Fibroblast of skin of right quadriceps (primary cell): Measurements from ENCODE around the gene OMG.
"Not testable (repeated sequence)": the region's sequence is repeated elsewhere in the genome, so short reads cannot be mapped to it uniquely, and the experiment has no call there.

Experiments
- DNase-seq: peaks from one replicate; pipeline ENCODE4 v3.0.0-alpha.2; 2013

OMG gene

DNA sequence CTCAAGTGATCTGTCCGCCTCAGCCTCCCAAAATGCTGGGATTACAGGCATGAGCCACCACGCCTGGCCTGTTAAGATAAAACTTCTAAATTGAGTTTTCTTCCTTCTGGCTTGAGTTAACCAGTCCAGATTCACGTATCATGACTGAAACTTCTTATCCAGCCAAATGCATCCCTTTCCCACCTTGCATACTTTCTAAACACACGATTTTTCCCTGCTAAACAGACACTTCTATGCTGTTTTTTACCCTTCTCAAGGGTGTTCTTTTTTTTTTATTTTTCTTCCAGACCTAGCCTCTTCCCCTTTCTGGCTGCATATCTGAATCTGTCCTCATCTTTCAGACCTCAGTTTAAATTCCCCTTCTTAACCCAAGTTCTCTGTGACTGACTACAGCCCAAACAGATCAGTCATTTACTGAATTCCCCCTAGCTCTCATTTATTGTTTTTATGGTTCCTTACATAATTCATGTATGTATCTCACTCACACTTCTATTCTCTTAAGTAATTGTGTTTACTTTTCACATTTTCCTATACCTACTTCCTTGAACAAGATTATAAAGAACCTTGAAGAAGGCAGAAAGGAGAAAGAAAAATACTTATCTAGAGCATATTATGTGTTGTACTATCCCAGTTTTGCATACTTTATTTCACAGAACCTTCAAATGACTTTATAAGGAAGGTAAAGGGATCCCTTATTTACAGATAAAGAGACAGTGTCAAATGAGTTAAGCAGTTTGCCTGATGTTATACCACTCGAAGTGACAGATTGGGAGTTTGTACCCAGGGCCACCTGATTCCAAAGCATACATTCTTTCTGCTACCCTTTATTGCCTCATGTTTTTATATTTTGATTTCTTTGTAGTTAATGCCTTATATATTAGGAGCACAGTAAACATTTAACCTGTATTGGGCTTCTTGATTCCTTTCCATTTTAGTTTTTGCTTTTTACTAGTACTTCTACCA is 11.6 kb upstream of the OMG start:
- DNase-seq, result no peak

DNA sequence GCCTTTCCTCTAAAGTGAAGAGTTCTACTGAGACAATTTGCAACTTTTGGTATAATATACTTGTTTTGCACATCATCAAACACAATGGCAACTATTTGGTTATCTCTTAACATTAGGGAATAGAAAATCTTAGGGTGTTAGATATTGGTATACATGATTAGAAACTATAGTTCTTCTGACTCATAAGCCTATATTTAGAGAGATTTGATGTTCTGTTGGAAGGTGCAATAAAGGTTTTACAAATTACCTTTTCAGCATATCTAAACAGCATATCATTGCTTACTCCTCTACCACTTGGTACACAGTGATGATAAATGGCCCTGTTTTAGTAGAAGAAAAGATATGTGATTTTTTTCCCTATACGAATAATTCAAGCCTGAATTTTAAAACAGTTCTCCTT is 10.6 kb upstream of the OMG start:
- DNase-seq, result no peak

DNA sequence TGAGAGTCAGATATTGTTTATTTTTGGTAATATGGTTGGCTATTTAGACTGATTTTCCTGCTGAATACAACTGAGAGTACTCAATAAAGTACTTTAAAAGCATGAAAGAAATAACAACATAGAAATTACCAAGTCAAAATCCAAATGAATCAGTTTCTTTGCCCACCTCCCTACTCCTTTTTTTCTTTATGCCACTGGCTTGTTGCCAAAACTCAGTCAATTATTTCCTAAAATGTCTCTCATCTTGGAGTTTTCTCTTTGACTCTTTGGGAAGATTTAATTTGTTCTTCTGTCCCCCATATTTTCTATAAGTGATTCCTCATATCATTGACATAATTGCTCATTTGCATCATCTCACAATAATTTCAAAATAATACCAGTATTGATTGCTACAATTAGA is 2.6 kb upstream of the OMG start:
- DNase-seq, result no peak

DNA sequence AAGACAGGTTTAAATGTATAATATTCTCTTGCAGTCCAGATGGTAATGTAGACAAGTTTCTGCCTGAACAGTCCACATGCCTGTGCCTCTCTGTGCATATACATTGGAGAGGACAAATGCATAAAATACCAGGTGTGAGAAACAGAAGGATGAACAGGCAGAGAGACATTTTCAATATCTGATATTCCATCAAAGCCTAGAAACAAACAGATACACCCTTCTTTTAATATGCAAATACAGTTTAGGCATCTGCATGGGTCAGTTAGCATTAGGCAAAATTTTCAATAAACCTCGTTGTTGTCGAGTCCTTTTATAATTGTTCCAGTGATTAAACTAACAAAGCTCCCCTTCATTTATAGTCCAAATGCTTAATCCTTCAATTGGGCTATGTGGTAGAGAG is 897 bp downstream of the OMG start:
- DNase-seq, result no peak

DNA sequence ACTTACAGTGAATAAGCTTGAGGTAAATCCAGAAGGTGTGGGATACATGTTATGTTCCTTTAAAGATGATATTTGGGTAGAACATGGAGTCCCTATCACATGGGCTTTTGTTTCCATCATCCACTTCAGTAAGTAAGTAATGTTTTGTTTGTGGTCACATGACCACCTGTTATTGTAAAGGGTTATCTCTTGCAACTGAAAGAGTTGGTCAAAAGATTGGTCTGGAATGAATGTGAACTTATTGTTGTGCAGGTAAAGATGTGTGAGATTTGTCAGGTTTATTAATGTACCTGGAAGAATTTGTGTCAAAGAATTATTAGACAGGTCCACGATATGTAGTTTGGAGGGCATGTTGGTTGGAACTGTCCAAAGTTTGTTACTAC is 1.6 kb downstream of the OMG start:
- no peak for DNase-seq

DNA sequence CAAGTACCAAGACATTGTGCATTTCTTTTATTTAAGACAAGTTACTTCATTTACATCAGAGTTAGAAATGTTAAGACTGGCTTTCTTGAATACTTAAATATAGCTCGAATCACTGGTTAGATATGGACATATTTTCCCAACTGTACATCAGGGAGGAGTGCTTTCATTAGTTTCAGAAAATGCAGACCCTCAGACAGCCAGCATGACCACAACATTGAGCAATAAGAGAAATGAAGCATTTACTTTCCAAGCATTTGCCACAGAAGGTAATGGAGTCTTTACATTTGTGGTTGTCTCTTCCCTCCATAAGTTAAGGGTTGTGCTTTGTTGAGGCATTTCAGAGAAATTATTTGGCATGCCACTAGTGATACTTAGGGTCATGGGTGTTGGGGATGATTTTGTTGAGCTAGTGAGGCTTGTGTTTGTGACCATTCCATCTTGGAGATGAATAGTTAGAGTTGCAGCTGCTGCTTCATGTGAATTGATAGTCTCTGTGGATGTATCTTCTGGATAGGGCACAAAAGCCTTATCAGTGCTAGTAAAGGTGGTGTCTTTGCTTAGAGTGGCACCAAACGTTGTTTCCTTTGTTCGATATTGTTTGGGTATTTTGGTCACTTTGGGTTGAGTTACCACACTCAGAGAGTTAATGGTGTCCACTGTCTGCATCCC is 2.1 kb downstream of the OMG start:
- DNase-seq, result peak; percentile 74

DNA sequence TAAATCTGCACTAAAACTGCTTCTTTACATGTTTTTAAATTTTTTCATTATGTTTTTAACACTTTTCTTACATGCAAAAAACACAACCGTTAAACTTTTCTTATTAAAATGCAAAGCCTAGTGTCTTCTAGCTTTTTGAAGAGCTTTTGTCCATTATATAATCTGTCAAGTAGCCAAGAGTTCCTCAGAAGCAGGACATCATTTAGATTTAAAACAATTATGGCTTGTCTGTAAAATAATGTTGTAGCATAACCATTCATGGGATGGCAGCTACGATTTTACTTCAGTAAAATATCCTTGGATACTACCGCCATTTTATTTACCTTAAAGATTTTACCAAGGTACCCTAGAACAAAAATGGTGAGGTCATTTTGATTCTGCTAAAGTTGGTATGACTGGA is 2.8 kb downstream of the OMG start:
- DNase-seq, result no peak

DNA sequence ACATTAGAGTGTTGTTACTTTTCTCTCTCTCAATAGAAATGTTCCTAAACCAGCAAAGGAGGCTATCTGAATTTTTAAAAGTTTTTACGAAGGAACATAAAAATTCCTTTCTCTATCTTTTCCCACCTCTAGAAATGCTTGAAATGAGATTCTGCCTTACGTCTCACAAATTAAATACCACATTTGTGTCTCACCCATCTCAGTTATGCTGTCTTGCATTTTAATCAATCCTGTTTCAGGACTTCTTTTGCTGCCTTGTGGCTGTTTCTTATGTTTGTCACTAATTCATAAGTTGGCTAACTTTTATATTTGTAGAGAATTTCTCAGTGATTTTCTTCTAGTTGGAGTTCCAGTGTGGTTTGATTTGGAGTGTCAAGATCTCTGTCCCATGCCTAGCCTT is 3.5 kb downstream of the OMG start:
- peak; percentile 44 for DNase-seq

DNA sequence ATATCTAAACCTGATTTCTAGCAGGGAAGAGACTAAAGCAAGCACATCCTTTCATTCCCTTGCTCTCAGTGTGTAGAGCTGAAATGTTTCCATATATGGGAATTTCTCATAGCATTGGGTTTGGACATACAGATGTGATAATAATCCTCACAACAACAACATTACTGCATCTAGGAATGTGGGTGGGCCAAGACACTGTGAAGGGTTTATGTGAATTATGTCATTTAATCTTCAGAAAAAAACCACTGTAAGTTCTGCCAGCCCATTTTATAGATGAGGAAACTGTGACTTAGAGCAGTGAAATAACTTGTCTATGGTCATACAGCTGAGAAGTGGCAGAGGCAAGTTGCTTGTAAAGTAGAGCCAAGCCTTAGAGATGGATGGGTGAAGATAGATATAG is 5.2 kb downstream of the OMG start:
- DNase-seq, result peak; percentile 67

DNA sequence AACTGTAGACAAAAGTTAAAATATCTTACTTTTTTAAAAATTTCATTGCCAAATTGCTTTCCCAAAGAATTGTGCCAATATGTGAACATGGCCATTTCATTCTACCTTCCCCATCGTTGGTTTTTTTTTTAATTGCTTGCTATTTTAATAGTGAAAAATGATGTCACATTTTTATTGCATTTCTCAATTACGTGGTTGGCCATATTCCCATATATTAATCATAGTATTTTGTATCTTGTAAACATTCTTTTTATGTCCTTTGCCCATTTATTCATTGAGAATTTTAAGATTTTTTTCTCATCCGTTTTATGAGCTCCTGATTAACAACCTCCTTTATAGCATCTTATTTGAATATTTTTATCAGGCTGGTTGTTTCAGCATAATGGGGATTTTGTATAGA is 7.2 kb downstream of the OMG start:
- peak; percentile 34 for DNase-seq

DNA sequence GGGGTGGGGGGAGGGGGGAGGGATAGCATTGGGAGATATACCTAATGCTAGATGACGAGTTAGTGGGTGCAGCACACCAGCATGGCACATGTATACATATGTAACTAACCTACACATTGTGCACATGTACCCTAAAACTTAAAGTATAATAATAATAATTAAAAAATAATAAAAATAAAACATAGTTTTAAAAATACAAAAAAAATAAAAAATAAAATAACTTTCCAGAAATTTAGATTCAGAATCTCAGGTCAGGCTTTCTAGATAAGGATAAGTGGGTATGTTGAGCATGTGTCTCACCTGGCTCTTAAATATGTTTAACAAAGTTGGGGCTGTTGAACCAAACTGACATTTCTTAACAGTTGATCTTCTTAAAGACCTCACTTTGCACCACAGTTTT is 9.1 kb downstream of the OMG start:
- DNase-seq, result not testable (repeated sequence)

DNA sequence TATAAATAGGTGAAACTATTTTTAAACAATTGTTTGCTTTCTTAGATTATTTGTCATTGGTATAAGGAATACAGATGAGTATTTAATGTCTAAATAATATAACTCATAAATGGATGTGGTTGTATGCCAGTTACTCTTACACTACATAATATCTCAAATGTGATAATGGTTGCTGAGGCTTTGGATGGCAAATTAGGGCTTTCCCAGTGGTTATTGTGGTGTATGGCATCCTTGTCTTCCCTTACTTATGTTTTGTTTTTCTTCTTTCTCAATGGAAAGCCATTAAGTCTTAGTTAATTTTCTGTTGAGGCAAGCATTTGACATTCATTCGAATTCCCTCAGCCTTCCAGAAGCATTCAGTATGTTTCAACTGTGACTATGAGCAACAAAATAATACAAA is 10.5 kb downstream of the OMG start:
- DNase-seq, result no peak

DNA sequence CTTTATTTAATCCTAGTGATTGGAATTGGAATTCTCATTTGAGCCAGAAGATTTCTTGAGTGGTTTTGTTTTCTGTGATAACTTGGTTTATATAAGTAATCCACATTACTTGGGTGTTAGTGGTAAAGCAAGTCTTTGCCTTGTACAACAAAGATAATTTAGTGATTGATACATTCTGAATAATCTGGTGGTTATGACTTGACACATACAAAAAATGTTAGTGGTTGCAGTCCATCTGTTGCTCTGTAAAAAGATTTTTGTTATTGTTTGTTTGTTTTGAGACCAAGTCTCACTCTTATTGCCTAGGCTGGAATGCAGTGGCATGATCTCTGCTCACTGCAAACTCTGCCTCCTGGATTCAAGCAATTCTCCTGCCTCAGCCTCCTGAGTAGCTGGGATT is 13.2 kb downstream of the OMG start:
- no peak for DNase-seq

DNA sequence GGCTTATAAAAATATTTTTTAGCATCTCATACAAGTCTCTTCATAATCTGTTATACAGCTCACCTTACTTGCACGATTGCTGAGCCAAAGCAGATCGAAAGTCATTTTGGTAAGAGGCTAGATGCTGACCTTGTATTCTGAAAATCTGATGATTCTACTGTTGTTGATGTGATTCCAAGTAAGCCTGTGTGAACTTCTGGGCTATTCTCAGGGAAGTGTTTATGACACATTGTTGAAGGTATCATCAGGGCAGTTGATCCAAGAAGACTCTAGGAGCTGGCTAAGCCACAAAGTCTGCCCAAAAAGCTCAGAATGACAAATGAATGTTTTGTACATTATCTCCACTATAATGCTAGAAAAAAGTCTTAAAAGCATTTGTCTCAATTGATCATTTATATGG is 16.0 kb downstream of the OMG start:
- DNase-seq, result no peak

DNA sequence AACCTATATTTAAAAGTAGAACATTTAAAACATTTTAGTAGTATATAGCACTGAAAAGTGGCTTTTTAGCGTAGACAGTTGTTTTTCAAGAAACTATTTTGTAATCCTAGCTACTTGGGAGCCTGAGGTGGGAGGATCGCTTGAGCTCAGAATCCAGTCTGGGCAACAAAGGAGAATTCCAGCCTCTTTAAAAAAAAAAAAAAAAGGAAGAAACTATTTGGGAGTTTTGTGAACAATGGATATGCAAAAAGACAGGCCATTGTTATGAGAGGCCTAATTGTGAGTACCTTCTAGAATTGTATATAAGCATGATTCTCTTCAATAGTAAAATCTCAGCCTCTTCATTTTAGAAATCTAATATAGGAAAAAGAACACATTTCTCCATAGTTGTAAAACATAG is 17.6 kb downstream of the OMG start:
- DNase-seq, result no peak

DNA sequence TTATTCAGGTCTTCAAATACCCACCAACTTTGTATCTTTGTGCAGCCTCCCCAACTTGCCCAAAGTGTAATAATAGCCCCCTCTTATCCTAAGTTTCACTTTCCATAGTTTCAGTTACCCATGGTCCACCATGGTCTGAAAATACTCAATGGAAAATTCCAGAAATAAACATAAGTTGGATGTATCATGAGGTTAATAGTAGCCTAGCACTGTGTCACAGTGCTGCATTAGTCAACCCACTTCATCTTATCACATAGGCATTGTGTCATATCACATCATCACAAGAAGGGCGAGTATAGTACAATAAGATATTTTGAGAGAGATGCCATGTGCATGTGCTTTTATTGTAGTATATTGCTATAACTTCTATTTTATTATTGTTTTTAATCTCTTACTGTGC is 21.9 kb downstream of the OMG start:
- no peak for DNase-seq

DNA sequence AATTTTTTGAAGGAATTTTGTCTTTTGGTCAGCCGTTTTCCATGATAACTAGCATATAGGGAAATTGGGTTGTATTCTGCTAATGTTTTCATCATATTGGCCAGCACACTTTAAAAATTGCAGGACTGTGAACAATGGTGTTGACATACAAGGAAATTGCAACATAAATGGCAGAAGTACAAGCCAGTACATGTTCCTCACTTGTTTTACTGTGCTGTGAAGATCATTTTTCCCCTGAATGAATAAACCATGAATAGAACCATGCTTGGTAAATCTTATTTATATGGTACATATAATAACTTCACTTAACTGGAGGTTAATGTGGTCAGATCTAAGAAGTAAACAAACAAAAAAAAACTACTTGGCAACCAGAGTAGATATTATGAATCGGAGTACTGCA is 22.8 kb downstream of the OMG start:
- peak; percentile 49 for DNase-seq

DNA sequence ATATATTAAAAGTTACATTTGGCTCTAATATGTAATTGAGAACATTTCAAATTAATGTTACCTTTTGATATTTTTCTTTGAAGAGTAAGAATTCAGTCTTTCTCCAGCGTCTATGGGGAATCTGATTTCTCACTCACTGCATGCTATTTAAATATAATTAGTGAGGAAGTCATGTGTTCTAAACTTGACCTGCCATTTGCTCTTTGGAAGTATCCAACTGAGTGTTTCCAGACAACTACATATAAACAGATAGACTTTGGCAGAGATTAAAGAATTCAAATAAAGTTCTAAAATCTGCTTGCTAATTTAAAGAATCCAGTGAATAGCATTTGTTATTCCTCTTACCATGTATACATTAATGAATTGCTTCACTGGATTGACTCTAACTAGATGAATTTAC is 23.5 kb downstream of the OMG start:
- DNase-seq, result no peak

DNA sequence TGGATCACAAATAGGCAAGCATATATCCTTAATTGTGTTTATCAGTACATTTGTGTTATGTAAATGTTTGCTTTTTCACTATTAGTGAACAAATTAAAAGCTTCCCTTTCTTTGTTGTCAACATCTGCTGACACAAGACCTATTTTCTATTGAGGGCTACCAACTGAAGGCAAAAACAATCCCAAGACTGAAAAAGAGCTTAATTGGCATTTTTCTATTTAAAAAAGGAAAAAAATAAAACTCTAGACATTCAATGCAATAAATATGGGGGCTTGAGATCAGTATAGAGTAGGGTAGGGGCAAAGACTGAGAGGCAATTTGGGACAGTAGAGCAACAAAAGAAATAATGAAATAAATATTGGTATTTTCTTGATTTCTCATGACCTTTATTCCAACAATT is 24.2 kb downstream of the OMG start:
- no peak for DNase-seq

DNA sequence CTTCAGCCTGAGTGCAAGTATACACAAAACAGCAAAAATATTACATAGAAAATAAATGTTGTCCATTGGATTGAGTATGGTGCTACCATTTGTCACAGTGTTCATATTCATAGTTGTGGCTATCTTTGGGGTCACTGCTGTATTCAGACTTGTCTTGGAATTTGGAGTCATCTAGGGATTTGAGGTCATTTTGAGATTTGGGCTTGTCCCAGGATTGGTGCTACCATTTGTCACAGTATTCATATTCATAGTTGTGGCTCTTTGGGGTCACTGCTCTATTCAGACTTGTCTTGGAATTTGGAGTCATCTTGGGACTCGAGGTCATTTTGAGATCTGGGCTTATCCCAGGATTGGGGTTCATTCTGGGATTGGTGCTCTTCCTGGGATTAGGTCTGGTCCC is 24.8 kb downstream of the OMG start:
- DNase-seq, result no peak

DNA sequence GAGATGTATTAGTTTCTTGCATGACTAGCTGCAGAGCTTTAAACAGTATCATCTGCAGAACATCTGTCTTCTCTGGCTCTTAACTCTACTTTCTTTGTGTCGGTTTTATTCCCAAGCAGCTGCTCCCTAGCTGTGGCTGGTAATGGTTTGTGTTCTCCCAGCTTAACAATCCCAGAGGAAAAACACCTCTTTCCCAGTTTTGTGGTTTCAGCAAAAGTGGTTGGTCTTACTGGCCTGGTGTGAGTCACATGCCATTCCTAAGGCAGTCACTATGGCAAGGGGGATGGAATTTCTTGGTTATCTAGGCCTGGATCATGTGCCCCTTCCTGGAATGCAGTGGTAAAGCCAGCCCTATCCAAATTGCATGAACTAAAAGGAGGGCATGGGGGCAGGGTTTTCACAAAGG is 27.5 kb downstream of the OMG start:
- DNase-seq, result peak; percentile 99

DNA sequence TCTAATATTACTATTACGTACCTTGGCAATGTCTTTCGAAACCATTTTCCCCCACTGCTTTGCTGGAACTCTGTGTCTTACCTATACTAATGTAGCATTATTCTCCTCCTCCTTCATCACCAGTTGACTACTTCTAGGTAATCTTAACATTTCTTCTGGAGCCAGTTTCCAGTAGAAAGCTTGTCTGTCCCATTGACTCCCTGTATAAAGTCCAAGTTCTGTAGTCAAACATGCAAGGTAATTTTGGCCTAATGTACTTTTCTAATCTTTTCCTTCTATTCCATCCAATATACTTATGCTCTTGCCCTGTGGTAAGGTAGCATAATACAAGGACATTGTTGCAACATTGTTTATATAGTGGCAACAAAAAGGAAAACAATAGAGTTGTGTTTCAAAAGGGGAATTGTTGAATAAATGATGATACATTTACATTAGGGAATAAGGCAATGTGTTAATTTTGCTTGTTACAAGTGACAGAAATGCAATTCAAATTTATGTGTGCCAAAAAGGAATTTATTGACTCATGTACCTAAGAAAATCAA is 27.9 kb downstream of the OMG start:
- no peak for DNase-seq

DNA sequence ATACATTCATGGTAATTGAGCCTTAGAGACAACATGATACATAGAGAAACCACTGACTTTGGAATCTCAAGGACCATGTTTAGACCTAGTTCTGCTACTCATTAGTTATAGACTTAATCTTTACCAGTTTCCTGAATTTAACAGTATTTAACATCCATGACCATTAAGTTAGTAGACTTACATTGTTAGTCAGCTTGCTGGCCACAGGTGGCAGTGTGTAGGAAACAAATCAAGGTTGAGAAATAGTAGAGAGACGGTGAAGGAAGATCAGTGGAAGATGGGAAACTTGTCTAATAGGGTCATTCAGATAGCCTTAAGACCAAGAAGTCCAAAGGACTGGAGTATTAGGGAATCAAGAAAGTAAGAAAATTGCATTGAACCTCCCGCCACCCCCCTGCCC is 31.0 kb downstream of the OMG start:
- no peak for DNase-seq

DNA sequence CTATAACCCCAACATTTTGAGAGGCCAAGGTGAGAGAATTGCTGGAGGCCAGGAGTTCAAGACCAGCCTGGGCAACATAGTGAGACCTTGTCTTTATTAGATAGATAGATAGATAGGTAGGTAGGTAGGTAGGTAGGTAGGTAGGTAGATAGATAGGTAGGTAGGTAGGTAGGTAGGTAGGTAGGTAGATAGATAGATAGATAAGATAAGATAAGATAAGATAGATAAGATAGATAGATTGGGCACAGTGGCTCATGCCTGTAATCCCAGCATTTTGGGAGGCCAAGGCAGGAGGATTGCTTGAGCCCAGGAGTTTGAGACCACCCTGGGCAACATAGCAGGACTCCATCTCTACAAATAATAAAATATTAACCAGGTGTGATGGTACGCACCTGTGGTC is 34.1 kb downstream of the OMG start:
- DNase-seq, result not testable (repeated sequence)
